Neuronal stem cell (in vitro differentiated cells): ENCODE measurements around the gene PRRC2B.

Experiments used
- DNase-seq: peaks from one replicate; pipeline ENCODE4 v3.0.0-alpha.2; 2013; ENCODE audit warnings: low spot score
- H2AFZ ChIP-seq: one replicate; pipeline ENCODE4 v1.6.1; 2013; ENCODE audit warnings: mild to moderate bottlenecking, low read length, inconsistent platforms
- H2AK5ac ChIP-seq: 2 replicates; pipeline ENCODE4 v1.6.1; 2013; ENCODE audit warnings: low read depth, mild to moderate bottlenecking, inconsistent platforms, low read length, moderate library complexity, mixed read lengths
- H2BK120ac ChIP-seq: 2 replicates; pipeline ENCODE4 v1.6.1; 2013; ENCODE audit warnings: low read depth, mild to moderate bottlenecking, inconsistent platforms, low read length, moderate library complexity, mixed read lengths
- H2BK12ac ChIP-seq: one replicate; pipeline ENCODE4 v1.6.1; 2013; ENCODE audit warnings: low read length, inconsistent platforms
- H2BK15ac ChIP-seq: 2 replicates; pipeline ENCODE4 v1.6.1; 2013; ENCODE audit warnings: mild to moderate bottlenecking, low read length, inconsistent platforms, mixed read lengths
- H2BK5ac ChIP-seq: one replicate; pipeline ENCODE4 v1.6.1; 2013; ENCODE audit warnings: inconsistent platforms, mild to moderate bottlenecking, low read length, moderate library complexity
- H3K14ac ChIP-seq: one replicate; pipeline ENCODE4 v1.6.1; 2013; ENCODE audit warnings: low read length, inconsistent platforms
- H3K18ac ChIP-seq: 2 replicates; pipeline ENCODE4 v1.6.1; 2013; ENCODE audit warnings: low read length, inconsistent platforms
- H3K23ac ChIP-seq: 2 replicates; pipeline ENCODE4 v1.6.1; 2013; ENCODE audit warnings: low read depth, mild to moderate bottlenecking, mixed read lengths, low read length, inconsistent platforms; ENCODE audit not compliant: poor library complexity
- H3K27ac ChIP-seq: replicated peaks from 3 replicates; pipeline ENCODE4 v1.5.1; 2013; ENCODE audit warnings: low read length, inconsistent platforms
- H3K27me3 ChIP-seq, 3 experiments: 2 replicates each; pipeline ENCODE4 v1.6.1; 2013; ENCODE audit warnings: low read length in 3 of 3, mild to moderate bottlenecking in 2 of 3, inconsistent platforms in 1 of 3, low read depth in 1 of 3, mixed read lengths in 1 of 3, moderate library complexity in 1 of 3; ENCODE audit not compliant: control insufficient read depth in 3 of 3, insufficient read depth in 3 of 3
- H3K36me3 ChIP-seq, 2 donors: replicated peaks in 1 of 2; 2 replicates each; pipeline ENCODE4 v1.6.1; 2013; ENCODE audit warnings: low read length in 2 of 2; ENCODE audit not compliant: control insufficient read depth in 2 of 2, insufficient read depth in 2 of 2
- H3K4ac ChIP-seq: 2 replicates; pipeline ENCODE4 v1.6.1; 2013; ENCODE audit warnings: inconsistent platforms, mild to moderate bottlenecking, low read length, moderate library complexity
- H3K4me1 ChIP-seq, 2 donors: 1 replicate in 1 of 2; 2 replicates in 1 of 2; pipeline ENCODE4 v1.6.1; 2013; ENCODE audit warnings: low read length in 2 of 2, low read depth in 1 of 2; ENCODE audit not compliant: control insufficient read depth in 2 of 2, insufficient read depth in 1 of 2
- H3K4me2 ChIP-seq: one replicate; pipeline ENCODE4 v1.6.1; 2013; ENCODE audit warnings: mild to moderate bottlenecking, low read length, inconsistent platforms; ENCODE audit not compliant: insufficient read depth, poor library complexity, severe bottlenecking
- H3K4me3 ChIP-seq, 2 donors: 2 replicates each; pipeline ENCODE4 v1.5.1; 2013; ENCODE audit warnings: low read length in 2 of 2, mild to moderate bottlenecking in 2 of 2, inconsistent platforms in 1 of 2, moderate library complexity in 1 of 2
- H3K79me1 ChIP-seq: one replicate; pipeline ENCODE4 v1.6.1; 2013; ENCODE audit warnings: low read depth, mild to moderate bottlenecking, inconsistent platforms, low read length, moderate library complexity
- H3K9ac ChIP-seq: one replicate; pipeline ENCODE4 v1.6.1; 2013; ENCODE audit warnings: mild to moderate bottlenecking, low read depth, low read length, inconsistent platforms; ENCODE audit not compliant: poor library complexity
- H3K9me3 ChIP-seq, 2 donors: replicated peaks in 1 of 2; 2 replicates each; pipeline versions ENCODE3 to v1.6.1; 2013; ENCODE audit warnings: low read length in 2 of 2, mild to moderate bottlenecking in 2 of 2, inconsistent platforms in 1 of 2, low read depth in 1 of 2, mixed read lengths in 1 of 2, moderate library complexity in 1 of 2; ENCODE audit not compliant: control insufficient read depth in 2 of 2, insufficient read depth in 1 of 2
- H4K8ac ChIP-seq: one replicate; pipeline ENCODE4 v1.6.1; 2013; ENCODE audit warnings: low read depth, mild to moderate bottlenecking, inconsistent platforms, low read length, moderate library complexity
- H4K91ac ChIP-seq: one replicate; pipeline ENCODE4 v1.6.1; 2013; ENCODE audit warnings: low read length, low read depth, mild to moderate bottlenecking, inconsistent platforms; ENCODE audit not compliant: poor library complexity
- WGBS, 2 donors: extraction: QIAGEN DNeasy Blood & Tissue Kit; methylation state at CpG; one replicate each; pipeline ENCODE4 v1.1.7; 2013; ENCODE audit warnings: missing lambda C conversion rate in 2 of 2, mixed read lengths in 1 of 2; ENCODE audit not compliant: insufficient read length in 2 of 2, insufficient replicate concordance in 1 of 2; ENCODE audit errors: extremely low coverage in 2 of 2; 5-methylcytosine and 5-hydroxymethylcytosine counted together

The PRRC2B gene

DNA sequence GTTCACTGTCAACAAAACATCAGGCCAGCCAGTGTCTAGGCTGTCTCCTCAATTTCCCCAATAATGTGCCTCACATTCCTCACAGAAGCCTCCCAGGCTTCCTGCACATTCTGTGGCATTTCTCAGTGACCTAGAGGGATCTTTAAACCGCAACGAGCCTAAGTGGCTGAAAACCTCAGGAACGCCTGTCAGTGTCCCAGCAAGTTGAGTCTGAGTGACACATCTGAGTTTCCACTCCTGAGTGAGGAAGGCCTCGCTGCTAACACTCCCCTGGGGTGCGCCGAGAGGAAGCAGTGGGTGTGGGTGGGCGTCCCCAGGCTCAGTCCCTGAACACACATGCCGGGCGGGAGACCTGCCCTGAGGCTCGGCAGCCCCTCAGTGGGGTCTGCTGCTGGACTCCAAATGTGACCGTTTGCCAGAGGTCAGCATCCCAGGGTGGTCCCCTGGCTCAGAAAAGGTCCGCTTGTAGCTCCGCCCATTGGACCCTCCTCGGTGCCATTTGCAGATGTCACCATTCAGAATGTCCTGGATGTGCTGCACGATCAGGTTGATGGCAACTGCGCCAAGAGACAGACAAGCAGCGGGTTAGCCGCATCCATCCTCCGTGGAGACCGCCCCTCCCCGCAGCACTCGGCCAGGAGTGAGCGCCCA lies 130.9 kb downstream of the PRRC2B start:
- Histone ChIP-seq H3K4me2 (no peak overlapping the region), H2BK15ac (no peak overlapping the region), H3K27me3 (no peaks in the 10 kb centered on the region), H3K18ac (no peak overlapping the region), H2BK120ac (no peak overlapping the region), H3K23ac (no peak overlapping the region), H3K4ac (no peak overlapping the region), H4K8ac (no peak overlapping the region), H3K4me3 (peak overlapping the region in 1 of 2 donors; percentile 36), H4K91ac (no peak overlapping the region), H3K4me1 (peaks cover 1 to 2% of the 10 kb centered on the region in 2 donors), H2BK5ac (no peak overlapping the region), H3K27ac (no peak overlapping the region), H2AFZ (no peak overlapping the region), H3K36me3 (peaks cover 77 to 100% of the 10 kb centered on the region in 2 donors), H3K9me3 (no peaks in the 10 kb centered on the region), H3K14ac (no peak overlapping the region), H2AK5ac (no peak overlapping the region), H3K79me1 (peaks cover 9% of the 10 kb centered on the region), H2BK12ac (no peak overlapping the region), H3K9ac (no peak overlapping the region)
- no peak for DNase-seq
- no CpG with 5 or more reads among the region's 23 CpGs for WGBS, 2 donors

DNA sequence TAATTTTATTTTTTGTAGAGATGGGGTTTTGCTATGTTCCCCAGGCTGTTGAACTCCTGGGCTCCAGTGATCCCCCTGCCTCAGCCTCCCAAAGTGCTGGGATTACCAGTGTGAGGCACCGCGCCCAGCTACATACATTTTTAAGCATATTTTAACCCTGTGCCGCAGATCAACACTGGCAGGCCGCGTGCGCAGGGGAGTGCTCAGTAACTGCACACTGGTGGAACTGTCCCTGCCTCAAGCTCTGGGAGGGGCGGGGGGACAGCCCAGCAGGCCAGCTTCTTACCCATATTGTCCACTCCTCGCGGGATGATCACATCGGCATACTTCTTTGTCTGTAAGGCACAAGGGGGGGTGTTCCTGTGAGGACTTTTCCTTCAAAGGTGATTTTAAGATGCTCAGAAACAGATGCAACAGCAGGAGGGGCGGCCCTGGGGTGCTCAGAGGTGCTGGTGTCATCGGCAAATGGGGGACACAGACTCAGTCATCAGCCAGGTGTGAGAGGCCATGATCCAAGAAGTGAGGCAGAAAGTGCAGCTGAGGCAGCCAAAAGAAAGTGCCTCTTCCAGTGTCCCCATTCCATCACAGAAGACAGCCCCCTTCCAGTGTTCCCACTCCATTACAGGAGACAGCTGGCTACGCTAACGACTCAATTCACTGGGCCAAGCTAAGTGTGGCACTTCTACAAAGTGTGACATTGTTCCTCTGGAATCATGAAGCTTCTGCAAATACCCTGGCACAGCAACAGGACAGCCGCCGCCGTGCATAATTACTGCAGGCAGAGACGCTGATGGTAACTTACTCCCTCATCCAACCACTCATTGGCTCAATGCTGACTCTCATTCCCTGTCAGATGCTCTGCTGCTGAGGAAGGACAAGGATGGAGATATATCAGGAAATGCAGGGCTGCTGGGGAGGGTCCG lies 132.0 kb downstream of the PRRC2B start:
- Histone ChIP-seq H3K18ac (no peak overlapping the region), H2AK5ac (no peak overlapping the region), H3K79me1 (peaks cover 17% of the 10 kb centered on the region), H2AFZ (no peak overlapping the region), H3K4me3 (no peak overlapping the region), H2BK12ac (no peak overlapping the region), H2BK5ac (no peak overlapping the region), H3K9me3 (no peaks in the 10 kb centered on the region), H3K4me1 (peaks cover 8% of the 10 kb centered on the region in 2 donors), H2BK15ac (no peak overlapping the region), H2BK120ac (no peak overlapping the region), H3K27me3 (no peaks in the 10 kb centered on the region), H3K36me3 (peaks cover 70 to 96% of the 10 kb centered on the region in 2 donors), H3K9ac (peak overlapping the region; percentile 57), H3K27ac (no peak overlapping the region), H4K91ac (no peak overlapping the region), H3K4me2 (no peak overlapping the region), H3K23ac (peak overlapping the region; percentile 94), H4K8ac (no peak overlapping the region), H3K14ac (no peak overlapping the region), H3K4ac (no peak overlapping the region)
- DNase-seq: no peak
- no CpG with 5 or more reads among the region's 19 CpGs for WGBS, 2 donors

DNA sequence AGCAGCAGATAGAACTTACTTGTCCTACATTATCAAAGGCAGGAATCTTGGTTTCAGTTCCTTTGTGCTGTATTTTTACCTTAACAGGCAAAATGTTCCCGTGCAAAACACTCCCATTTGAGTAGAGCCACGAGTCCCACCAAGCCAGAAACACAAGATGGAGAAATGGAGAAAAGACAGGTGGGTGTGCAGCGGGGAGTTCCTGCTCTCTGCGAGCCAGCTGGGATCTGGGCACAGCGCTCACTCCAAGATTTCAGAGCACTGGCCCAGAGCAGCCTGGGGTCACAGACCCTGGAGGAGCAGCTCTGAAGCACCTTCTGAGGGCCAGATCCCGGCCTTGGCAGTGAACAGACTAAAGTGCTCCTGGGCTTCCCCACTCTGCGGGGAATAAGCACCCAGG lies 134.3 kb downstream of the PRRC2B start:
- no peak overlapping the region for H4K91ac ChIP-seq
- H4K8ac ChIP-seq: peak overlapping the region; percentile 23
- no peak overlapping the region for H2AK5ac ChIP-seq
- peaks cover 52 to 73% of the 10 kb centered on the region in 2 donors for H3K36me3 ChIP-seq
- WGBS, 2 donors: no CpG with 5 or more reads among the region's 7 CpGs
- peaks cover 8% of the 10 kb centered on the region in 2 donors for H3K4me1 ChIP-seq
- no peak for DNase-seq
- H2BK15ac ChIP-seq: no peak overlapping the region
- no peak overlapping the region for H2AFZ ChIP-seq
- no peak overlapping the region for H2BK5ac ChIP-seq
- no peak overlapping the region for H2BK120ac ChIP-seq
- peak overlapping the region in 1 of 2 donors; percentile 53 for H3K4me3 ChIP-seq
- H3K9ac ChIP-seq: no peak overlapping the region
- no peak overlapping the region for H3K4ac ChIP-seq
- no peaks in the 10 kb centered on the region for H3K27me3 ChIP-seq
- H2BK12ac ChIP-seq: no peak overlapping the region
- no peak overlapping the region for H3K18ac ChIP-seq
- no peak overlapping the region for H3K23ac ChIP-seq
- no peak overlapping the region for H3K4me2 ChIP-seq
- no peak overlapping the region for H3K14ac ChIP-seq
- peaks cover 16% of the 10 kb centered on the region for H3K79me1 ChIP-seq
- no peaks in the 10 kb centered on the region for H3K9me3 ChIP-seq
- no peak overlapping the region for H3K27ac ChIP-seq

DNA sequence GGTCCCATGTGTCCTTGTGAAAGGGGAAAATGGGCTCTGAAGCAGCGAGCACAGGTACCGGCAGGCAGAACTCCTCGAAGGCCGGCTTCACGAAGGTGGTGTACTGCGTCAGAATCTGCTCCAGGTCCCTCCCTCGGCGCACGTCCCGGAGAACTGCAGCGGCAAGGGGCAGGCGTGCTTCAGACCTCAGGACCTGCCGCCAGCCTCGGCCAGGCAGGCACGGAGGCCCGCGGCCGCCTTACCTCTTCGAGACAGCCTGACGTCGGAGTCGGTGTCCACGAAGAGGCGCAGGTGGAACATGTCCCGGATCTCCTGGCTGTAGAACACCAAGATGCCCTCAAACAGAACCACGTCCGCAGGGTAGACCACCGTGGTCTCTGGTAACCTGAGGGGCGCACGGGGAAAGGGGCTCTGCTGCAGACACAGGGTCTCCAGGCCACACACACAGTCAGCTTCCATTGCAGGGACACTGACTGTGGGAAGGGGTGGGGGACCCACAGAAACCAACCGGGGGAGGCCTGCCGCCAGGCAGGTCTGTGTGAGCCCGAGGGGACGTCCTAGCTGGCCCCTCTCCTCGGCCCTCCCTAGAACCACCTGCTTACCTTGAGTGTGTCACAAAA lies 135.1 kb downstream of the PRRC2B start:
- Histone ChIP-seq H3K9me3 (no peaks in the 10 kb centered on the region), H2BK12ac (no peak overlapping the region), H3K36me3 (peaks cover 47 to 65% of the 10 kb centered on the region in 2 donors), H3K4me3 (peak overlapping the region; percentile 12 to 94), H2AFZ (no peak overlapping the region), H3K18ac (no peak overlapping the region), H3K4me2 (no peak overlapping the region), H3K9ac (no peak overlapping the region), H2BK120ac (no peak overlapping the region), H3K27me3 (no peaks in the 10 kb centered on the region), H3K14ac (peak overlapping the region; percentile 31), H3K4me1 (peaks cover 8% of the 10 kb centered on the region in 2 donors), H2AK5ac (no peak overlapping the region), H4K8ac (no peak overlapping the region), H3K27ac (no peak overlapping the region), H2BK15ac (no peak overlapping the region), H4K91ac (no peak overlapping the region), H3K4ac (no peak overlapping the region), H3K23ac (peak overlapping the region; percentile 58), H2BK5ac (no peak overlapping the region), H3K79me1 (peaks cover 16% of the 10 kb centered on the region)
- WGBS, 2 donors: no CpG with 5 or more reads among the region's 35 CpGs
- DNase-seq: no peak
